Stimulated activated CD8-positive, alpha-beta memory T cell treated with anti-CD3 and anti-CD28 coated beads, Interleukin-2, amount 100 ng/mL, for 1 hour (primary cell): ENCODE results near the gene SH2B3.
A peak's percentile ranks its signal among the peaks of the same experiment; 100 is the strongest.

Source experiments
- DNase-seq, 2 donors: peaks; one replicate each; pipeline ENCODE4 v3.0.0-alpha.2; 2020; ENCODE audit warnings: low read depth in 2 of 2

Gene SH2B3

GRCh38 chr12:111444314-111444924 lies 38.7 kb downstream of the SH2B3 start:
- no peak for DNase-seq

- peak; percentile 52 to 60 for DNase-seq
These were observed 39.4 kb downstream of the SH2B3 start for GRCh38 chr12:111444925-111445725.

- no peak for DNase-seq
These were observed 40.2 kb downstream of the SH2B3 start for GRCh38 chr12:111445726-111446581.

GRCh38 chr12:111446631-111447570 lies 41.2 kb downstream of the SH2B3 start:
- no peak for DNase-seq

- no peak for DNase-seq
These were observed 42.0 kb downstream of the SH2B3 start for GRCh38 chr12:111447571-111448265.

- DNase-seq, result no peak
These were observed 42.6 kb downstream of the SH2B3 start for GRCh38 chr12:111448266-111448830.

GRCh38 chr12:111448846-111449790 lies 43.4 kb downstream of the SH2B3 start:
- DNase-seq, result no peak

- no peak for DNase-seq
These were observed 45.0 kb downstream of the SH2B3 start for GRCh38 chr12:111450676-111451075.

- no peak for DNase-seq
These were observed 45.5 kb downstream of the SH2B3 start for GRCh38 chr12:111451232-111451631.

- DNase-seq, result no peak
These were observed 46.0 kb downstream of the SH2B3 start for GRCh38 chr12:111451649-111452129.

GRCh38 chr12:111453071-111453989 lies 47.6 kb downstream of the SH2B3 start:
- DNase-seq, result no peak

GRCh38 chr12:111454311-111454710 lies 48.6 kb downstream of the SH2B3 start:
- DNase-seq, result no peak

- no peak for DNase-seq
These were observed 49.2 kb downstream of the SH2B3 start for GRCh38 chr12:111454716-111455447.

- no peak for DNase-seq
These were observed 50.0 kb downstream of the SH2B3 start for GRCh38 chr12:111455448-111456320.

- no peak for DNase-seq
These were observed 51.3 kb downstream of the SH2B3 start for GRCh38 chr12:111457071-111457470.

GRCh38 chr12:111457577-111457976 lies 51.9 kb downstream of the SH2B3 start:
- DNase-seq, result no peak
